Mesendoderm (in vitro differentiated cells): ENCODE results near the gene DUOX1.

Source experiments
- DNase-seq: peaks from one replicate; pipeline ENCODE4 v3.0.0; 2013
- H2AK5ac ChIP-seq: 2 replicates; pipeline ENCODE4 v1.6.1; 2013; ENCODE audit warnings: low read length, inconsistent platforms
- H2BK120ac ChIP-seq: 2 replicates; pipeline ENCODE4 v1.6.1; 2013; ENCODE audit warnings: low read depth, mild to moderate bottlenecking, low read length, moderate library complexity, mixed read lengths
- H2BK15ac ChIP-seq: replicated peaks from 2 replicates; pipeline ENCODE4 v1.6.1; 2013; ENCODE audit warnings: low read depth, mild to moderate bottlenecking, moderate library complexity
- H2BK5ac ChIP-seq: 2 replicates; pipeline ENCODE4 v1.6.1; 2013; ENCODE audit warnings: low read length, inconsistent platforms
- H3K18ac ChIP-seq: 2 replicates; pipeline ENCODE4 v1.6.1; 2013; ENCODE audit warnings: mild to moderate bottlenecking, low read length, mixed read lengths
- H3K23ac ChIP-seq: one replicate; pipeline ENCODE4 v1.6.1; 2013; ENCODE audit warnings: low read length
- H3K27ac ChIP-seq: 2 replicates; pipeline ENCODE4 v1.5.1; 2013; ENCODE audit warnings: low read depth, mild to moderate bottlenecking, inconsistent platforms, low read length, moderate library complexity
- H3K27me3 ChIP-seq: 2 replicates; pipeline ENCODE4 v1.6.1; 2013; ENCODE audit warnings: low read length, control low read depth, mild to moderate bottlenecking, inconsistent platforms; ENCODE audit not compliant: insufficient read depth, poor library complexity
- H3K36me3 ChIP-seq: 2 replicates; pipeline ENCODE4 v1.6.1; 2013; ENCODE audit warnings: low read length, inconsistent platforms; ENCODE audit not compliant: control insufficient read depth, insufficient read depth
- H3K4ac ChIP-seq: one replicate; pipeline ENCODE4 v1.6.1; 2013; ENCODE audit warnings: low read depth, mild to moderate bottlenecking, low read length, moderate library complexity
- H3K4me1 ChIP-seq: 2 replicates; pipeline ENCODE4 v1.6.1; 2013; ENCODE audit warnings: low read depth, low read length, inconsistent platforms; ENCODE audit not compliant: control insufficient read depth
- H3K4me2 ChIP-seq: 2 replicates; pipeline ENCODE4 v1.6.1; 2013; ENCODE audit warnings: low read length
- H3K4me3 ChIP-seq: 2 replicates; pipeline ENCODE4 v1.5.1; 2013; ENCODE audit warnings: mild to moderate bottlenecking, low read length
- H3K56ac ChIP-seq: one replicate; pipeline ENCODE4 v1.6.1; 2013; ENCODE audit warnings: low read length
- H3K79me1 ChIP-seq: 2 replicates; pipeline ENCODE4 v1.6.1; 2013; ENCODE audit warnings: low read length, inconsistent platforms
- H3K79me2 ChIP-seq: 2 replicates; pipeline ENCODE4 v1.6.1; 2013; ENCODE audit warnings: mild to moderate bottlenecking, low read length; ENCODE audit not compliant: control insufficient read depth, insufficient read depth
- H3K9ac ChIP-seq: 2 replicates; pipeline ENCODE4 v1.6.1; 2013; ENCODE audit warnings: low read length, inconsistent platforms
- H4K5ac ChIP-seq: one replicate; pipeline ENCODE4 v1.6.1; 2013; ENCODE audit warnings: low read length
- H4K8ac ChIP-seq: one replicate; pipeline ENCODE4 v1.6.1; 2013; ENCODE audit warnings: low read depth, mild to moderate bottlenecking, control low read depth, low read length, moderate library complexity
- WGBS: extraction: QIAGEN DNeasy Blood & Tissue Kit; methylation state at CpG from one replicate; pipeline ENCODE4 v1.1.7; 2013; ENCODE audit warnings: low lambda C conversion rate, missing lambda C conversion rate; ENCODE audit not compliant: insufficient coverage; ENCODE audit errors: extremely low coverage; 5-methylcytosine and 5-hydroxymethylcytosine counted together

The DUOX1 gene

DNA sequence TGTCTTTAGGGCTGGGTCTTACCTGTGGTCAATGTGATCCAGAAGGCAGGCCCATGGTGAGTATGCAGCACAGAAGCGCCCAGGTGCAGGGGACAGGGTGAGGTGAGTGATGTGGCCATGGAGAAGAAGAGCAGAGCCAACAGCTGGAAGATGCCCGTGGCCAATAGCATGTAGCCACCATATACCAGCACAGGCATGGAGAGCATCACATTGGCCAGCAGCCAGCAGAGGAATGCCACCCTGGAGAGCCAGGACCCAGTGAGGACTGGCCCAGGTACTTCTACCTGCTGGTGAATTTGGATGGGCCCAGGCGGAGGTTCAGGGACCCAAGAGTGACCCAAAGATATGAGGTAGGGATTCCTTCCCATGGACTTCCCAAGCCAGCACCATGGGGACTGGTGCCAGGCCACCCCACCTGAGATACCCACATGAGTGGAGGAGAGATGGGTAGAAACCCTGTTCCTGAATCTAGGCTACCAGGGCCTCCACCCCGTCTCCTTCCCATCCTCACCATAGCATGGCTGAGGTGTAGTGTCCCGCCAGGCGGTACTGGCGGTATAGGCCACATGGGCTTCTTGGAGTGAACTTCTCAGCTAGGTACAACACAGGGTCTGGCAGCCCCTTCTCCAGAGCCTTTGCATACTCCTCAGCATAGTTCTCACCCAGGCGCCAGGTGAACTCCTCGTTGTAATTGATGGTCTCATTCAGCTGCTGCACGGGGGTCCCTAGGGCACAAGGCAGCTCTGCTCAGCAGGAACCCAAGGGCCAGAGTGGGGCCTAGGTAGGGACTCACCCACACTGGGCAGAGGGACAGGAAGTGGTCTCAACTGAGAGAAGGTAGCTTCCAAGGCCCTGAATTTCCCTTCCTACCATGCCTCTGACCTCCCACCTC is 9.5 kb upstream of the DUOX1 start:
- no peak overlapping the region for H4K8ac ChIP-seq
- H3K18ac ChIP-seq = no peak overlapping the region
- H3K4ac ChIP-seq = no peak overlapping the region
- no peaks in the 10 kb centered on the region for H3K79me1 ChIP-seq
- H3K9ac ChIP-seq = no peak overlapping the region
- H3K56ac ChIP-seq = no peak overlapping the region
- H3K23ac ChIP-seq = no peak overlapping the region
- WGBS = no CpG with 5 or more reads among the region's 10 CpGs
- H2BK120ac ChIP-seq = no peak overlapping the region
- no peak overlapping the region for H3K4me2 ChIP-seq
- no peak overlapping the region for H3K4me3 ChIP-seq
- no peak overlapping the region for H2BK5ac ChIP-seq
- no peaks in the 10 kb centered on the region for H3K79me2 ChIP-seq
- no peaks in the 10 kb centered on the region for H3K4me1 ChIP-seq
- no peaks in the 10 kb centered on the region for H3K36me3 ChIP-seq
- DNase-seq = no peak
- H2AK5ac ChIP-seq = no peak overlapping the region
- peaks cover 29% of the 10 kb centered on the region for H3K27me3 ChIP-seq
- no peak overlapping the region for H3K27ac ChIP-seq
- H4K5ac ChIP-seq = no peak overlapping the region
- H2BK15ac ChIP-seq = no peak overlapping the region

DNA sequence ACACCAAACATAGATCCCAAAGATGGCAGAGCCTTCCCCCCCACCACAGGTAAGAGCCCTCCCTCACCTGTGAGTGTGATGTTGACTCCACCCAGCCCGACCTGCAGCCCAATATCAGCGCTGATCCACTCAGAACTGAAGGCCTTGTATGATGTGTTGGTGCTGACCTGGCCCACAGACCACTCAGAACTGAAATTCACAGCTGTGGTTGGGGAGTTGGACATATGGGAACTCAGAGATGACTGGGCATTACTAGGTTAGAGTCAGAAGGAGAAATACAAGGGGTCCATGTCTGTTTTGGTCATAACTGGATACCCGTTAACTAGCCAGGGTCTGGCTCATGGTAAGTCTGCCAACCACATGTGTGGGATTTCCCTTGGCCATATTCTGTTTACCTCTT is 8.8 kb upstream of the DUOX1 start:
- DNase-seq = no peak

DNA sequence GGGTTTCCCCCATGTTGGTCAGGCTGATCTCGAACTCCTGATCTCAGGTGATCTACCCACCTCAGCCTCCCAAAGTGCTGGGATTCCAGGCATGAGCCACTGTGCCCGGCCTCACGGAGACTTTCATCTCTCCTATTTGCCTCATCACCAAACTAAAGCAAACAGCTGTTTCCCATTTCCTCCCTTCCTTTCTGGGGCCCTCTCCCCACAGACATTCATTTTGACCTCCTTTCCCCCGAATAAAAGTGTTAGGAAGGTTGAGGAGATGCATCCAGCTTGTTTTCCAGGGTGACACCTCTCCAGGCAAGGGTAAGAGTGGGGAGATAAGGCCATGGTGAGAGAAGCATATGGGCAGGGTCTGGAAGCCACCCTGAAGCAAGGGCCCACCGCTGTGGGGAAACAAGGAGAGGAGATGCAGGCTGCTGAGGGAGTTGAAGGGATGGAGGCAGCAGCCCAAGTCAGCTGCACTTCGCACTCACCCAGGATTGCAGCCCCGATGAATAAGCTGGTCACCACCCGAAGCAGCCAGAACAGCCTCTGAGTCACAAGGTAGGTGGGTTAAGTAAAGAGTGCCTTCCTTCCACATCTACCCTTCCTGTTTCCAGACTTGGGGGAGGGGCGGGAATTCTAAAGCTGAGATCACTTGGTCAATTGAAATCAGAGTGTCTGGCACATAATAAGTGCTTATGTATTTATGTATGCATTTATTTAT is 7.9 kb upstream of the DUOX1 start:
- H4K5ac ChIP-seq = no peak overlapping the region
- no CpG with 5 or more reads among the region's 9 CpGs for WGBS

More for the DNA sequence above, 8.8 kb upstream of the DUOX1 start:
- Histone ChIP-seq H2BK5ac (no peak overlapping the region), H3K4me2 (no peak overlapping the region), H2BK120ac (no peak overlapping the region), H3K56ac (no peak overlapping the region), H3K27me3 (peaks cover 26% of the 10 kb centered on the region), H3K79me1 (no peaks in the 10 kb centered on the region), H2BK15ac (no peak overlapping the region), H3K9ac (no peak overlapping the region), H3K4ac (no peak overlapping the region), H3K27ac (no peak overlapping the region), H4K5ac (no peak overlapping the region), H4K8ac (no peak overlapping the region), H3K79me2 (no peaks in the 10 kb centered on the region), H3K4me1 (no peaks in the 10 kb centered on the region), H3K4me3 (no peak overlapping the region), H3K36me3 (no peaks in the 10 kb centered on the region), H3K23ac (no peak overlapping the region), H3K18ac (no peak overlapping the region), H2AK5ac (no peak overlapping the region)
- WGBS = no CpG with 5 or more reads among the region's 3 CpGs

DNA sequence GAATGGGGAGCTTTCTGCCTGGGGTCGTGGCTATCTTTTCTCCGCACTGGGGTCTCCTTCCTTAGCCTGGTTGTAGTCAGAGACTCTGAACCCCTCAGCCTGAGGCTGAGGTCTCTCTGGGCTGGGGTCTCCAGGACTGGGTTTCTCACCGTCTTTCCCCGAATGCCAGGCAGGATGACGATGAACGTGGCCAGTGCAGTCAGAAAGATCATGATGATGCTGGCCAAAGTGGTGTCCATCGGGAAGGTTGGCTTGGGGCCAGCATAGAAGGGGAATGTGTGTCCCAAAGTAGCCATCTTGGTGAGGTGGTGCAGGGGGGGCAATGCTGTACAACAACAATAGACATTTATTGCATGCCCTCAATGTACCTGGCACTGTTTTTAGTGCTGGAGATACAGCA is 7.1 kb upstream of the DUOX1 start:
- Histone ChIP-seq H3K23ac (no peak overlapping the region), H3K27me3 (peaks cover 13% of the 10 kb centered on the region), H3K4me1 (no peaks in the 10 kb centered on the region), H2BK5ac (no peak overlapping the region), H3K9ac (no peak overlapping the region), H3K4me3 (no peak overlapping the region), H3K79me1 (no peaks in the 10 kb centered on the region), H3K79me2 (no peaks in the 10 kb centered on the region), H2BK15ac (no peak overlapping the region), H3K4me2 (no peak overlapping the region), H4K5ac (no peak overlapping the region), H3K4ac (no peak overlapping the region), H4K8ac (no peak overlapping the region), H3K36me3 (no peaks in the 10 kb centered on the region), H2AK5ac (no peak overlapping the region), H3K56ac (no peak overlapping the region), H2BK120ac (no peak overlapping the region), H3K18ac (no peak overlapping the region), H3K27ac (no peak overlapping the region)
- no CpG with 5 or more reads among the region's 7 CpGs for WGBS
- no peak for DNase-seq

More for the DNA sequence above, 7.9 kb upstream of the DUOX1 start:
- H3K4ac ChIP-seq = no peak overlapping the region
- no peak overlapping the region for H2AK5ac ChIP-seq
- H3K79me1 ChIP-seq = no peaks in the 10 kb centered on the region
- H3K4me2 ChIP-seq = no peak overlapping the region
- H3K79me2 ChIP-seq = no peaks in the 10 kb centered on the region
- no peak overlapping the region for H3K9ac ChIP-seq
- no peak overlapping the region for H2BK120ac ChIP-seq
- no peak overlapping the region for H3K27ac ChIP-seq
- H3K36me3 ChIP-seq = no peaks in the 10 kb centered on the region
- H4K8ac ChIP-seq = no peak overlapping the region
- no peak overlapping the region for H2BK5ac ChIP-seq
- no peak overlapping the region for H3K56ac ChIP-seq
- no peaks in the 10 kb centered on the region for H3K4me1 ChIP-seq
- H3K23ac ChIP-seq = no peak overlapping the region
- H3K4me3 ChIP-seq = no peak overlapping the region
- peaks cover 18% of the 10 kb centered on the region for H3K27me3 ChIP-seq
- H3K18ac ChIP-seq = no peak overlapping the region
- peak; percentile 51 for DNase-seq
- H2BK15ac ChIP-seq = no peak overlapping the region

DNA sequence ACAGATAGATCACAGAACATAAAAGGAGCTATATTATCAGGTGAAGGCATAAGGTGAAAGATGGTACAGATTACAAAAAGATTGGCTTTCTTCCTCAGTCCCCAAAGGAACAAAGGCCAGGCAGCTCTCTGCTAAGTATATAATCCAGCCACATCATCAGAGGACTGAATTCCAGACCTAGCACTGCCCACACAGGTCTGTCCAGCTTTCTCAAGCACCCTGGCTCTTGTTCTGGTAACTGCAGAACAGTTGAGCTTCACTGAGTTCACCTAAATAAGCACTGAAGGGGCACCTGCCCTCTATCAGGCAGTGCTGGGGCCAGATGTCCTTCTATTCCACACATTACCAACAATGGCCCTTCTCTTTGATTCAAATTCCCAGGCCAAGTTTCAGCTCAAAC is 6.4 kb upstream of the DUOX1 start:
- Histone ChIP-seq H3K27me3 (peaks cover 19% of the 10 kb centered on the region), H3K4ac (no peak overlapping the region), H2BK120ac (no peak overlapping the region), H3K9ac (no peak overlapping the region), H3K4me1 (no peaks in the 10 kb centered on the region), H2BK15ac (no peak overlapping the region), H3K4me2 (no peak overlapping the region), H3K4me3 (no peak overlapping the region), H3K36me3 (no peaks in the 10 kb centered on the region), H3K79me2 (no peaks in the 10 kb centered on the region), H3K56ac (no peak overlapping the region), H4K8ac (no peak overlapping the region), H3K18ac (no peak overlapping the region), H3K23ac (no peak overlapping the region), H4K5ac (no peak overlapping the region), H3K27ac (no peak overlapping the region), H2BK5ac (no peak overlapping the region), H3K79me1 (no peaks in the 10 kb centered on the region), H2AK5ac (no peak overlapping the region)
- no peak for DNase-seq
